A673 (cell line): ENCODE data around the gene KIF5C.

Source experiments
- CTCF ChIP-seq: fragments of 300-800, 200-600 bp; sonication (generic); conservative IDR thresholded peaks from 2 replicates; pipeline ENCODE4 v1.5.1; 2017; ENCODE audit warnings: low read depth, mild to moderate bottlenecking, antibody characterized with exemption, low read length, moderate library complexity, mixed read lengths
- EZH2 ChIP-seq: fragments of 200-600 bp; sonication (generic); IDR thresholded peaks from 2 replicates; pipeline ENCODE4 v1.6.1; 2017; ENCODE audit warnings: borderline replicate concordance, low read depth, mild to moderate bottlenecking, mixed read lengths, antibody characterized with exemption, low read length; ENCODE audit not compliant: poor library complexity, severe bottlenecking

GRCh38 chr2:148967578-148967977, 92.6 kb downstream of the KIF5C start:
- 0 out of 2 replicates have a peak, but pooled peaks have one; percentile 19 for TF ChIP-seq CTCF
- TF ChIP-seq EZH2 = no peak
